ENCODE results near the gene STK35.

STK35 gene

DNA sequence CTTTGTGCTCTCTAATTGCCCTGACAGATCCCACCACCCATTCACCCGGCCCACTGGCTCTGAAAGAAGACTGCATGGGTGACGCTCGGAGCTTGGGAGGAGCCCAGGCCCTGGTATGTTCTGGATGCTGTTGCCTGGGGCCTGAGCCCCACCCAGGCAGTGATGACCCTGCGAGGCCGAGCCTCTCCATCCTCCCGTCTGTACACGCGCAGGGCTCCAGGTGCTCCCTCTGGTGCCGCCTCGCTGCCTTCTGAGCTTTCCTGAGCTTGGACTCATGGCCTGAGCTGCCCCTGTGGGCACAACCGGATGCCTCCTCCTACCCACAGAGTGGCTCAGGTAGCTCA is 61.2 kb downstream of the STK35 start:
- no peak for DNase-seq (ENCODE audit: low read depth)
- in situ Hi-C loops (cut with HindIII; ENCODE audit: low sequenced_read_pairs) = loop anchor here (10.0 kb wide), 1 partner anchor 208 kb away; no protein-coding TSS in a partner anchor
- no peak overlapping the region for H3K4me3 ChIP-seq (ENCODE audit: low read depth, low read length)
- TF ChIP-seq CTCF (IDR thresholded peaks at IDR 0.05; ENCODE audit: low read depth, low read length, missing control alignments) = no peak

GRCh38 chr20:2163312-2163711 is 61.7 kb downstream of the STK35 start:
- no peak for DNase-seq (ENCODE audit: low read depth)
- no peak for TF ChIP-seq CTCF (IDR thresholded peaks at IDR 0.05; ENCODE audit: low read depth, low read length, missing control alignments)
- in situ Hi-C loops (cut with HindIII; ENCODE audit: low sequenced_read_pairs) = loop anchor here (10.0 kb wide), 1 partner anchor 209 kb away; no protein-coding TSS in a partner anchor

GRCh38 chr20:2163757-2164156 is 62.1 kb downstream of the STK35 start:
- no peak overlapping the region for H3K4me3 ChIP-seq (ENCODE audit: low read depth, low read length)
- TF ChIP-seq CTCF (IDR thresholded peaks at IDR 0.05; ENCODE audit: low read depth, low read length, missing control alignments) = no peak
- in situ Hi-C loops (cut with HindIII; ENCODE audit: low sequenced_read_pairs) = loop anchor here (10.0 kb wide), 1 partner anchor 209 kb away; no protein-coding TSS in a partner anchor
- DNase-seq (ENCODE audit: low read depth) = no peak

More at GRCh38 chr20:2163312-2163711, 61.7 kb downstream of the STK35 start:
- H3K4me3 ChIP-seq (ENCODE audit: low read depth, low read length) = no peak overlapping the region

- no peak for DNase-seq (ENCODE audit: low read depth)
- in situ Hi-C loops (cut with HindIII; ENCODE audit: low sequenced_read_pairs) = loop anchor here (10.0 kb wide), 1 partner anchor 210 kb away; no protein-coding TSS in a partner anchor
- H3K4me3 ChIP-seq (ENCODE audit: low read depth, low read length) = no peak overlapping the region
- TF ChIP-seq CTCF (IDR thresholded peaks at IDR 0.05; ENCODE audit: low read depth, low read length, missing control alignments) = no peak
Measured at GRCh38 chr20:2164421-2164820, 62.8 kb downstream of the STK35 start.

DNA sequence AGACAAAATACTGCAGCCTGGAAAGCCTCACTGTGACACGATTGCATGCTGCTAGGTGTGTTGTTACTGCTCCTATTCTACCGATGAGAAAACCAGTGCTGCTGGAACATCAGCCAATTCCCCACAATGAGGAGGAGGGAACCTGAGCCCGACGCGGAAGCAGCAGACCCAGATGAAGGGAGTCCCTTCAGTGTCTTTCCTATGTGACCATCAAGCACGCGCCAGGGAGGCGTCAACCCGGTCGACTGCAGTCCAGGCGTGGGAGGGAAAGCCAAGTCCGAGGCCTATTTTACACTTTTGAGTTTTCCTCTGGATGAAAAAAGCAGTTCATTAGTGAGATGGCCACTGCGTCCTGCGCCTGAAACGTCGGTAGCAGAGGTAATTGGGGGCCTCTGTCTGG is 63.3 kb downstream of the STK35 start:
- in situ Hi-C loops (cut with HindIII; ENCODE audit: low sequenced_read_pairs) = loop anchor here (10.0 kb wide), 1 partner anchor 210 kb away; no protein-coding TSS in a partner anchor
- TF ChIP-seq CTCF (IDR thresholded peaks at IDR 0.05; ENCODE audit: low read depth, low read length, missing control alignments) = no peak
- no peak overlapping the region for H3K4me3 ChIP-seq (ENCODE audit: low read depth, low read length)
- DNase-seq (ENCODE audit: low read depth) = no peak

DNA sequence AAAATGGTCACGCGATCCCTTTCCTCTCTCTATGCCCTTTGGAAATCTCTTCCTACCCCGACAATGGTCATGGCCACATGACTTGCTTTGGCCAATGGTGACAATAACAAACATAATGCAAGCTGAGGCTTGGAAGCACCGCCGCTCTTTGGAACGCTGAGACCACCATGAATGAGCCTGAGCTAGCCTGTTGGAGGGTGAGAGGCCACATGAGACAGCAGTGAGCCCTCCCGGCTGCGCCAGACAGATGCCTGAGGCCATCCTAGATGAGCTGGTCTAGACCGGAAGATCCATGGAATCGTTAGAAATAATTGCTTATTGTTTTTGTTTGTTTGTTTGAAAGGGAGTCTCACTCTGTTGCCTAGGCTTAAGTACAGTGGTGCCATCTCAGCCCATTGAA is 64.2 kb downstream of the STK35 start:
- TF ChIP-seq CTCF (IDR thresholded peaks at IDR 0.05; ENCODE audit: low read depth, low read length, missing control alignments) = no peak
- DNase-seq (ENCODE audit: low read depth) = no peak

More for the DNA sequence above, 64.2 kb downstream of the STK35 start:
- no peak overlapping the region for H3K4me3 ChIP-seq (ENCODE audit: low read depth, low read length)
- in situ Hi-C loops (cut with HindIII; ENCODE audit: low sequenced_read_pairs) = loop anchor here (10.0 kb wide), 1 partner anchor 211 kb away; no protein-coding TSS in a partner anchor

All from astrocyte of the cerebellum (primary cell).